Neural cell (in vitro differentiated cells): ENCODE measurements around the gene MYRF. TPM values are rescaled to one million over a fixed set of nuclear protein-coding genes. Genes with fewer than 3 reads are reported as not detected.

ENCODE experiments used
- H2AFZ ChIP-seq: fragments of 200-600, 300-800 bp; sonication (generic), shearing (Covaris generic); 2 replicates; pipeline ENCODE4 v1.6.0; 2014; ENCODE audit warnings: low read depth, mild to moderate bottlenecking, antibody characterized with exemption, low read length, moderate library complexity
- H3F3A ChIP-seq: fragments of 200-600 bp; shearing (Covaris generic); 2 replicates; pipeline ENCODE4 v1.6.1; 2016; ENCODE audit warnings: mild to moderate bottlenecking, moderate library complexity, mixed read lengths, antibody characterized with exemption, low read length; ENCODE audit not compliant: insufficient read depth, poor library complexity, severe bottlenecking
- H3K27ac ChIP-seq: fragments of 200-600, 300-800 bp; sonication (generic), shearing (Covaris generic); 2 replicates; pipeline ENCODE4 v1.5.1; 2014; ENCODE audit warnings: mild to moderate bottlenecking, low read length, moderate library complexity
- H3K27me3 ChIP-seq: fragments of 300-800, 200-600 bp; sonication (generic), shearing (Covaris generic); 2 replicates; pipeline ENCODE4 v1.6.0; 2014; ENCODE audit warnings: mild to moderate bottlenecking, low read depth, low read length, moderate library complexity; ENCODE audit not compliant: insufficient read depth
- H3K36me3 ChIP-seq: fragments of 300-800, 200-600 bp; sonication (generic), shearing (Covaris generic); 2 replicates; pipeline ENCODE4 v1.5.1; 2014; ENCODE audit warnings: mild to moderate bottlenecking, antibody characterized with exemption, low read length, moderate library complexity; ENCODE audit not compliant: insufficient read depth
- H3K4me2 ChIP-seq: fragments of 300-800, 200-600 bp; sonication (generic), shearing (Covaris generic); 2 replicates; pipeline ENCODE4 v1.6.0; 2014; ENCODE audit warnings: mild to moderate bottlenecking, low read length
- H3K4me3 ChIP-seq: fragments of 300-800, 200-600 bp; sonication (generic), shearing (Covaris generic); 2 replicates; pipeline ENCODE4 v1.5.1; 2014; ENCODE audit warnings: mild to moderate bottlenecking, low read length, moderate library complexity
- H3K79me2 ChIP-seq: fragments of 200-600 bp; shearing (Covaris generic); replicated peaks from 2 replicates; pipeline ENCODE4 v1.6.0; 2014; ENCODE audit warnings: mild to moderate bottlenecking, low read length, moderate library complexity; ENCODE audit not compliant: insufficient read depth
- H3K9ac ChIP-seq: fragments of 300-800, 200-600 bp; sonication (generic), shearing (Covaris generic); 2 replicates; pipeline ENCODE4 v1.6.1; 2016; ENCODE audit warnings: mild to moderate bottlenecking, low read length, mixed read lengths
- H3K9me2 ChIP-seq: fragments of 200-600 bp; shearing (Covaris generic); 2 replicates; pipeline ENCODE4 v1.6.1; 2016; ENCODE audit warnings: mild to moderate bottlenecking, low read length, mixed read lengths; ENCODE audit not compliant: insufficient read depth
- H3K9me3 ChIP-seq: fragments of 200-600, 300-800 bp; sonication (generic), shearing (Covaris generic); 2 replicates; pipeline ENCODE4 v1.6.1; 2016; ENCODE audit warnings: mild to moderate bottlenecking, mixed run types, low read length, moderate library complexity, mixed read lengths
- H4K20me1 ChIP-seq: fragments of 200-600 bp; shearing (Covaris generic); 2 replicates; pipeline ENCODE4 v1.6.1; 2016; ENCODE audit warnings: mild to moderate bottlenecking, mixed run types; ENCODE audit not compliant: insufficient read depth
- EP300 ChIP-seq: fragments of 450-650 bp; conservative IDR thresholded peaks from 2 replicates; pipeline ENCODE4 v1.6.1; 2014; ENCODE audit warnings: antibody characterized with exemption, mild to moderate bottlenecking, moderate library complexity; ENCODE audit not compliant: poor library complexity, severe bottlenecking
- EZH2 ChIP-seq: fragments of 200-600, 300-800 bp; shearing (Covaris generic), sonication (generic); IDR thresholded peaks from 2 replicates; pipeline ENCODE4 v1.6.1; 2014; ENCODE audit warnings: antibody characterized with exemption, low read length, borderline replicate concordance, mild to moderate bottlenecking; ENCODE audit not compliant: insufficient read depth, poor library complexity, severe bottlenecking
- MXI1 ChIP-seq: fragments of 450-650 bp; conservative IDR thresholded peaks from 2 replicates; pipeline ENCODE4 v1.6.1; 2014; ENCODE audit warnings: antibody characterized with exemption, mild to moderate bottlenecking; ENCODE audit not compliant: poor library complexity, severe bottlenecking
- POLR2AphosphoS5 ChIP-seq: IDR thresholded peaks from 2 replicates; pipeline ENCODE4 v1.6.1; 2012
- RAD21 ChIP-seq: fragments of 450-650 bp; conservative IDR thresholded peaks from 2 replicates; pipeline ENCODE4 v1.6.1; 2014; ENCODE audit warnings: antibody characterized with exemption, mild to moderate bottlenecking, moderate library complexity
- SMC3 ChIP-seq: fragments of 450-650 bp; conservative IDR thresholded peaks from 2 replicates; pipeline ENCODE4 v1.6.1; 2014; ENCODE audit warnings: antibody characterized with exemption, mild to moderate bottlenecking, moderate library complexity; ENCODE audit not compliant: poor library complexity
- TAF1 ChIP-seq: IDR thresholded peaks from 2 replicates; pipeline ENCODE4 v1.6.1; 2012; ENCODE audit warnings: low read depth
- polyA plus RNA-seq: library from polyadenylated mRNA; depleted of rRNA; stranded (reverse); fragments of >200 nt; gene quantifications from 2 replicates; pipeline ENCODE4 v1.2.3, GENCODE V29; 2014
- TF ChIP-seq, protein P1 (sequence below): fragments of 450-650 bp; IDR thresholded peaks from 2 replicates; pipeline ENCODE4 v1.5.1; 2014; ENCODE audit warnings: antibody characterized with exemption, mild to moderate bottlenecking, moderate library complexity; ENCODE audit not compliant: poor library complexity, severe bottlenecking
- TF ChIP-seq, protein P2 (sequence below): IDR thresholded peaks from 2 replicates; pipeline ENCODE4 v1.6.1; 2012; ENCODE audit warnings: borderline replicate concordance

Gene MYRF
- polyA plus RNA-seq, 1 donor from 2014 or later: 0.16 TPM

DNA sequence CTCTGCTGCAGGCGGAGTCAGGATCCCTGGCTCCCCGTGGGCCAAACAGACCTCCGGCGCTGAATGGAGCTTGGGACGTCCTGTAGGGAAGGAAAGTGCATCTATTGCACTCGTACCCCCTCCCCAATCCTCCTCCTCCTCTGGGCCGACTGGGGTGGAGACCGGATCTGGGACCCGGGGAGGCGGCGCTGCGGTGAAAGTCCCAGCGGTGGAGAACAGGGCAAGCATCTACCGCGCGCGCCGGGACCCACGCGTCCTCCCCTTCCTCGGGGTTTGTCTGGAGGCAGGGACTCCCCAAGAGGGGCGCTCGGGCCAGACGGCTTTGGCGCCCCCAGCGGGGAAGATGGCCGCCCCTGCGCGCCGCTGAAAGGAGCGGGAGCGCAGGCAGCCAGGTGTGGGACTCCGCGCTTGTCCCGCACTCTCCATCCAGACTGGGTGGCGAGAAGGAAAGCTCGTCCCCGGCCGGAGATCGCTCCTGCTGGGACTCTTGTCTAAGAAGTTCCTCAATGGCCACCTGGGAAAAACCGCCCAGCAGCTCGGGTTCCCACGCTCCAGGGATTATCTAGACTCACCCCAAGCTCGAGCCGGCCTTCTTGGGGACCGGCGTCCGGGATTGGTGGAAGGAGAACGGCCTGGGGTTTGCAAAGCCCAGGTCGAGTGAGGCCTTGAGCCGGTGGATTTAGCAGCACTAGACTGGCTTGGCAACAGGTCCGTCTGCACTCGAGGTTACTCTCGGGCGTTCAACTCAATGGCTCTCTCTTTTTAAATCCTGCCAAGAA, 76.4 kb downstream of the MYRF start:
- peak overlapping the region; percentile 65 for H2AFZ ChIP-seq
- peaks cover 8% of the 10 kb centered on the region for H4K20me1 ChIP-seq

DNA sequence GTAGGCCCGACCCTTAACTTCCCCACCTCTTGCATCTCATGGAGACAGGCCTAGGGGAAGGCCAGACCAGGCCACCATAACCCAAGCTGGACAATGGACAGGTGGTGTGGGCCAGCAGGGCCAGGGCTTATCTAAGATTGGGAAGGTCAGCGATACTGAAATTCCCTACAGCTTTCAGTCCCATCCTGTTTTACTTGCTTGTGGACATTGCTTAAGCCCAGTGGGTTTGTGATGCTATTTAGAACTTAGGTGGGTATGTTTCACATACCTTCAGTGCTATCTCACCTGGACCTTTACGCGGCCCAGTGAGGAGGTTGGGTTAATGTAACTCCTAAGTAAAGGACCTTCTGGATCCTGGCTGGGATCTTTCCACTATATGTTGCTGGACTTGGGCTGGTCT, 77.4 kb downstream of the MYRF start:
- Histone ChIP-seq H3K27ac (peak overlapping the region; percentile 100), H3K9me3 (no peaks in the 10 kb centered on the region), H2AFZ (no peak overlapping the region), H3K9me2 (no peaks in the 10 kb centered on the region), H3K4me2 (peak overlapping the region; percentile 96), H3K27me3 (no peaks in the 10 kb centered on the region), H3K9ac (peak overlapping the region; percentile 100), H3K36me3 (no peaks in the 10 kb centered on the region), H3K4me3 (peak overlapping the region; percentile 100), H3F3A (peaks cover 8% of the 10 kb centered on the region), H3K79me2 (peaks cover 68% of the 10 kb centered on the region), H4K20me1 (peaks cover 8% of the 10 kb centered on the region)
- TF ChIP-seq, protein P1, sequence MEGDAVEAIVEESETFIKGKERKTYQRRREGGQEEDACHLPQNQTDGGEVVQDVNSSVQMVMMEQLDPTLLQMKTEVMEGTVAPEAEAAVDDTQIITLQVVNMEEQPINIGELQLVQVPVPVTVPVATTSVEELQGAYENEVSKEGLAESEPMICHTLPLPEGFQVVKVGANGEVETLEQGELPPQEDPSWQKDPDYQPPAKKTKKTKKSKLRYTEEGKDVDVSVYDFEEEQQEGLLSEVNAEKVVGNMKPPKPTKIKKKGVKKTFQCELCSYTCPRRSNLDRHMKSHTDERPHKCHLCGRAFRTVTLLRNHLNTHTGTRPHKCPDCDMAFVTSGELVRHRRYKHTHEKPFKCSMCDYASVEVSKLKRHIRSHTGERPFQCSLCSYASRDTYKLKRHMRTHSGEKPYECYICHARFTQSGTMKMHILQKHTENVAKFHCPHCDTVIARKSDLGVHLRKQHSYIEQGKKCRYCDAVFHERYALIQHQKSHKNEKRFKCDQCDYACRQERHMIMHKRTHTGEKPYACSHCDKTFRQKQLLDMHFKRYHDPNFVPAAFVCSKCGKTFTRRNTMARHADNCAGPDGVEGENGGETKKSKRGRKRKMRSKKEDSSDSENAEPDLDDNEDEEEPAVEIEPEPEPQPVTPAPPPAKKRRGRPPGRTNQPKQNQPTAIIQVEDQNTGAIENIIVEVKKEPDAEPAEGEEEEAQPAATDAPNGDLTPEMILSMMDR: no peak
- TF ChIP-seq TAF1 (no peak), RAD21 (no peak), EZH2 (no peak), SMC3 (no peak), EP300 (no peak), POLR2AphosphoS5 (no peak), MXI1 (no peak)
- TF ChIP-seq, protein P2, sequence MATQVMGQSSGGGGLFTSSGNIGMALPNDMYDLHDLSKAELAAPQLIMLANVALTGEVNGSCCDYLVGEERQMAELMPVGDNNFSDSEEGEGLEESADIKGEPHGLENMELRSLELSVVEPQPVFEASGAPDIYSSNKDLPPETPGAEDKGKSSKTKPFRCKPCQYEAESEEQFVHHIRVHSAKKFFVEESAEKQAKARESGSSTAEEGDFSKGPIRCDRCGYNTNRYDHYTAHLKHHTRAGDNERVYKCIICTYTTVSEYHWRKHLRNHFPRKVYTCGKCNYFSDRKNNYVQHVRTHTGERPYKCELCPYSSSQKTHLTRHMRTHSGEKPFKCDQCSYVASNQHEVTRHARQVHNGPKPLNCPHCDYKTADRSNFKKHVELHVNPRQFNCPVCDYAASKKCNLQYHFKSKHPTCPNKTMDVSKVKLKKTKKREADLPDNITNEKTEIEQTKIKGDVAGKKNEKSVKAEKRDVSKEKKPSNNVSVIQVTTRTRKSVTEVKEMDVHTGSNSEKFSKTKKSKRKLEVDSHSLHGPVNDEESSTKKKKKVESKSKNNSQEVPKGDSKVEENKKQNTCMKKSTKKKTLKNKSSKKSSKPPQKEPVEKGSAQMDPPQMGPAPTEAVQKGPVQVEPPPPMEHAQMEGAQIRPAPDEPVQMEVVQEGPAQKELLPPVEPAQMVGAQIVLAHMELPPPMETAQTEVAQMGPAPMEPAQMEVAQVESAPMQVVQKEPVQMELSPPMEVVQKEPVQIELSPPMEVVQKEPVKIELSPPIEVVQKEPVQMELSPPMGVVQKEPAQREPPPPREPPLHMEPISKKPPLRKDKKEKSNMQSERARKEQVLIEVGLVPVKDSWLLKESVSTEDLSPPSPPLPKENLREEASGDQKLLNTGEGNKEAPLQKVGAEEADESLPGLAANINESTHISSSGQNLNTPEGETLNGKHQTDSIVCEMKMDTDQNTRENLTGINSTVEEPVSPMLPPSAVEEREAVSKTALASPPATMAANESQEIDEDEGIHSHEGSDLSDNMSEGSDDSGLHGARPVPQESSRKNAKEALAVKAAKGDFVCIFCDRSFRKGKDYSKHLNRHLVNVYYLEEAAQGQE: no peak

More for the DNA sequence above, 76.4 kb downstream of the MYRF start:
- no peaks in the 10 kb centered on the region for H3K9me2 ChIP-seq
- no peak for TF ChIP-seq EP300
- TF ChIP-seq RAD21: peak; percentile 36
- peak; percentile 39 for TF ChIP-seq TAF1
- TF ChIP-seq SMC3: peak; percentile 32
- peak; percentile 69 for TF ChIP-seq POLR2AphosphoS5
- no peak for TF ChIP-seq MXI1
- TF ChIP-seq, protein P2: no peak
- TF ChIP-seq, protein P1: peak; percentile 77
- TF ChIP-seq EZH2: no peak
- H3K27me3 ChIP-seq: no peaks in the 10 kb centered on the region
- H3K4me3 ChIP-seq: peak overlapping the region; percentile 100
- peak overlapping the region; percentile 96 for H3K4me2 ChIP-seq
- H3K36me3 ChIP-seq: no peaks in the 10 kb centered on the region
- peak overlapping the region; percentile 100 for H3K9ac ChIP-seq
- H3K79me2 ChIP-seq: peaks cover 58% of the 10 kb centered on the region
- peak overlapping the region; percentile 100 for H3K27ac ChIP-seq
- H3K9me3 ChIP-seq: no peaks in the 10 kb centered on the region
- H3F3A ChIP-seq: peaks cover 8% of the 10 kb centered on the region
